ENCODE measurements around the gene KCNN1. TPM values are rescaled to one million over a fixed set of nuclear protein-coding genes. Genes with fewer than 3 reads are reported as not detected.
"Not testable (repeated sequence)": the region's sequence is repeated elsewhere in the genome, so short reads cannot be mapped to it uniquely, and the experiment has no call there.

Gene KCNN1
- total and polyA plus RNA-seq, 2 donors (not counting 1 experiment from before 2014, with no cell fraction given), result under 0.01 TPM; not detected in 1

- no peak for DNase-seq (ENCODE audit: low read depth in 2 of 2)
- Histone ChIP-seq H3K4me3 (replicated peaks in 1 of 4; ENCODE audit: control extremely low read depth in 1 of 4, insufficient read depth in 1 of 4, low read depth in 3 of 4, low read length in 4 of 4) (no peak overlapping the region), H3K9me3 (ENCODE audit: control insufficient read depth, insufficient read depth, low read depth, low read length) (no peaks in the 10 kb centered on the region), H3K36me3 (ENCODE audit: control insufficient read depth, insufficient read depth, low read length) (no peaks in the 10 kb centered on the region), H4K20me1 (ENCODE audit: control insufficient read depth, extremely low read depth, insufficient read depth, low read length) (no peaks in the 10 kb centered on the region), H3K9ac (ENCODE audit: insufficient read depth, low read length) (no peak overlapping the region), H3K4me1 (ENCODE audit: control insufficient read depth, extremely low read depth, insufficient read depth, low read length) (peaks cover 12% of the 10 kb centered on the region), H3K79me2 (ENCODE audit: control insufficient read depth, insufficient read depth, low read length) (no peaks in the 10 kb centered on the region), H3K4me2 (ENCODE audit: extremely low read depth, insufficient read depth, low read length) (no peak overlapping the region), H2AFZ (ENCODE audit: low read length) (no peak overlapping the region), H3K27me3 (ENCODE audit: control insufficient read depth, insufficient read depth, low read length) (no peaks in the 10 kb centered on the region), H3K27ac (ENCODE audit: insufficient read depth, low read length) (no peak overlapping the region)
- TF ChIP-seq CTCF (conservative IDR thresholded peaks at IDR 0.05 in 1 of 2, IDR thresholded peaks at IDR 0.05 in 1 of 2; ENCODE audit: low read depth in 1 of 2, low read length in 2 of 2) (no peak), EZH2 (IDR thresholded peaks at IDR 0.05; ENCODE audit: low read length, missing control alignments) (no peak)
Observed at GRCh38 chr19:18027151-18027550, 60.2 kb downstream of the KCNN1 start.

- no peaks in the 10 kb centered on the region for H3K79me2 ChIP-seq (ENCODE audit: control insufficient read depth, insufficient read depth, low read length)
- no peak overlapping the region for H3K27ac ChIP-seq (ENCODE audit: insufficient read depth, low read length)
- no peak overlapping the region for H2AFZ ChIP-seq (ENCODE audit: low read length)
- no peak overlapping the region for H3K4me2 ChIP-seq (ENCODE audit: extremely low read depth, insufficient read depth, low read length)
- H3K4me3 ChIP-seq (replicated peaks in 1 of 4; ENCODE audit: control extremely low read depth in 1 of 4, insufficient read depth in 1 of 4, low read depth in 3 of 4, low read length in 4 of 4), result no peak overlapping the region
- no peak overlapping the region for H3K9ac ChIP-seq (ENCODE audit: insufficient read depth, low read length)
- TF ChIP-seq CTCF (conservative IDR thresholded peaks at IDR 0.05 in 1 of 2, IDR thresholded peaks at IDR 0.05 in 1 of 2; ENCODE audit: low read depth in 1 of 2, low read length in 2 of 2), result no peak
- no peaks in the 10 kb centered on the region for H3K36me3 ChIP-seq (ENCODE audit: control insufficient read depth, insufficient read depth, low read length)
- no peaks in the 10 kb centered on the region for H3K27me3 ChIP-seq (ENCODE audit: control insufficient read depth, insufficient read depth, low read length)
- H4K20me1 ChIP-seq (ENCODE audit: control insufficient read depth, extremely low read depth, insufficient read depth, low read length), result no peaks in the 10 kb centered on the region
- DNase-seq (ENCODE audit: low read depth in 2 of 2), result no peak
- peaks cover 3% of the 10 kb centered on the region for H3K4me1 ChIP-seq (ENCODE audit: control insufficient read depth, extremely low read depth, insufficient read depth, low read length)
- H3K9me3 ChIP-seq (ENCODE audit: control insufficient read depth, insufficient read depth, low read depth, low read length), result no peaks in the 10 kb centered on the region
Observed at GRCh38 chr19:18029617-18030338, 62.9 kb downstream of the KCNN1 start.

- DNase-seq (ENCODE audit: low read depth in 2 of 2), result not testable (repeated sequence)
Observed at GRCh38 chr19:18031401-18031800, 64.5 kb downstream of the KCNN1 start.

GRCh38 chr19:18032102-18032501 lies 65.2 kb downstream of the KCNN1 start:
- not testable (repeated sequence) for H3K4me1 ChIP-seq (ENCODE audit: control insufficient read depth, extremely low read depth, insufficient read depth, low read length)

More at GRCh38 chr19:18031401-18031800, 64.5 kb downstream of the KCNN1 start:
- H3K79me2 ChIP-seq (ENCODE audit: control insufficient read depth, insufficient read depth, low read length); H3K27ac ChIP-seq (ENCODE audit: insufficient read depth, low read length); H3K4me1 ChIP-seq (ENCODE audit: control insufficient read depth, extremely low read depth, insufficient read depth, low read length); H3K9ac ChIP-seq (ENCODE audit: insufficient read depth, low read length); H3K4me3 ChIP-seq (replicated peaks in 1 of 4; ENCODE audit: control extremely low read depth in 1 of 4, insufficient read depth in 1 of 4, low read depth in 3 of 4, low read length in 4 of 4); H2AFZ ChIP-seq (ENCODE audit: low read length); H3K27me3 ChIP-seq (ENCODE audit: control insufficient read depth, insufficient read depth, low read length); H3K36me3 ChIP-seq (ENCODE audit: control insufficient read depth, insufficient read depth, low read length); H3K9me3 ChIP-seq (ENCODE audit: control insufficient read depth, insufficient read depth, low read depth, low read length); H4K20me1 ChIP-seq (ENCODE audit: control insufficient read depth, extremely low read depth, insufficient read depth, low read length); H3K4me2 ChIP-seq (ENCODE audit: extremely low read depth, insufficient read depth, low read length): not testable (repeated sequence)

More at GRCh38 chr19:18032102-18032501, 65.2 kb downstream of the KCNN1 start:
- not testable (repeated sequence) for H3K27ac ChIP-seq (ENCODE audit: insufficient read depth, low read length); H2AFZ ChIP-seq (ENCODE audit: low read length); DNase-seq (ENCODE audit: low read depth in 2 of 2); H3K27me3 ChIP-seq (ENCODE audit: control insufficient read depth, insufficient read depth, low read length); H3K4me2 ChIP-seq (ENCODE audit: extremely low read depth, insufficient read depth, low read length); H3K9ac ChIP-seq (ENCODE audit: insufficient read depth, low read length); H3K79me2 ChIP-seq (ENCODE audit: control insufficient read depth, insufficient read depth, low read length); H3K36me3 ChIP-seq (ENCODE audit: control insufficient read depth, insufficient read depth, low read length); H4K20me1 ChIP-seq (ENCODE audit: control insufficient read depth, extremely low read depth, insufficient read depth, low read length); H3K9me3 ChIP-seq (ENCODE audit: control insufficient read depth, insufficient read depth, low read depth, low read length); H3K4me3 ChIP-seq (replicated peaks in 1 of 4; ENCODE audit: control extremely low read depth in 1 of 4, insufficient read depth in 1 of 4, low read depth in 3 of 4, low read length in 4 of 4)
